H4 (cell line): ENCODE measurements around the gene LHCGR. TPM values are rescaled to one million over a fixed set of nuclear protein-coding genes. Genes with fewer than 3 reads are reported as not detected.
A peak's percentile ranks its signal among the peaks of the same experiment; 100 is the strongest.
"Not testable (repeated sequence)": the region's sequence is repeated elsewhere in the genome, so short reads cannot be mapped to it uniquely, and the experiment has no call there.

Experiments
- DNase-seq: peaks from one replicate; pipeline ENCODE4 v3.0.0-alpha.2; 2015; ENCODE audit warnings: low spot score
- total RNA-seq: library from RNA; depleted of rRNA; stranded (reverse); fragments of >200 nt; shearing (Covaris generic); gene quantifications from 2 replicates; pipeline ENCODE4 v1.2.3, GENCODE V29; 2014; rRNA removed

Gene LHCGR
- total RNA-seq, 1 experiment from 2014 or later: not detected

DNA sequence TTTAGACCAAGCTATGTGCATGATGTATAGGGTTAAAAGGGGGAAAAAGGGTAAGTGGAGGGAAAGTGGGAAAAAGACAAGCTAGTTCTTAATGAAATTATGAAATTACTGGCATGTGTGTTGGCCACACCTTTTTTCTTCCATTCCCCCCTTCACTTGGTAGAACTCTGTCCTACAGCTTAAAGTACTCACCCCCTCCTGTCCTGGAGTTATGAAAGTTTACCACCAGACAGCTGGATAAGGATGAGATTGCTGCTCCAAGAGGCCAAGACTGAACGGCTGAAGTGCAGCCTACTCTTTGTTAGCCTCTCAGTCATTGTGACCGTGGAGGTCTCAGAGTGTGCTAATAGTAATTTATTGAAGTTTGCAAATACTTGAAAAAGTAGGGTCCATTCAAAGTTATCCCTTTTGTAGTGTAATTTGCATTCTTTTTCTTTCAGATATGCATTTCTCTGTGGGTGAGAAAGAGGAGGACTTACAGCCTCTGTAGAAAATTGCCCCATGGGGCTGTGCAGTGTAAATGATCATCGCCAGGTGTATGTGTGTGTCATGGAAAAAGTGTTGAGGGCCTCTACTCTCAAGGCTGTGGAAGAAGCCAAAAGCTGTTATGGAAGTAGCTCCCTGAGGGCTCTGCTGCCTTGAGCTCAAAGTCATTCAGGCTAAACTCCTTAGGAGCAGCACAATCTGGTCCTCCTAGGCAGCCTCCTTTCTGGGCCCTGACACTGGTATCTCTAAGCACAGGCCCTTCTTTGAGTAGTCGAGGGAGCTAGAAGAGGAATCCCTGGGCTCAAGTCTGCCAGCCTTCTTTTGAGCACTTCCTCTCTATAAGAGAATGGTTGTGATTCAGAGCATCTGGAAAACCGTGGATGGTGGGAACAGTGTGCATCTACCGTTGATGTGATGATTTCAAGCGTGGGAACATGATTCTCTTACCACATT lies 46.2 kb downstream of the LHCGR start:
- DNase-seq: no peak

DNA sequence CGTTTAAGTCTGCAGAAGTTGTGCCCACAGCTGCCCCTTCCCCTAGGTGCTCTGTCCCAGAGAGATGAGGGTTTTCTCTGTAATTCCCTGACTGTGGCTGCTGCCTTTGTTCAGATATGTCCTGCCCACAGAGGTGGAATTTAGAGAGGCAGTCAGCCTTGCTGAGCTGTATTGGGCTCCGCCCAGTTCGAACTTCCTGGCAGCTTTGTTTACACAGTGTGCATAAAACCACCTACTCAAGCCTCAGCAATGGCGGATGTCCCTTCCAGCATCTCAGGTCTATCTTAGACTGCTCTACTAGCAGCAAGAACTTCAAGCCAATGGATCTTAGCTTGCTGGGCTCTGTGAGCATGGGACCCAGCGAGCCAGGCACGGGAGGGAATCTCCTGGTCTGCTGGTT lies 48.1 kb downstream of the LHCGR start:
- DNase-seq: peak; percentile 69

DNA sequence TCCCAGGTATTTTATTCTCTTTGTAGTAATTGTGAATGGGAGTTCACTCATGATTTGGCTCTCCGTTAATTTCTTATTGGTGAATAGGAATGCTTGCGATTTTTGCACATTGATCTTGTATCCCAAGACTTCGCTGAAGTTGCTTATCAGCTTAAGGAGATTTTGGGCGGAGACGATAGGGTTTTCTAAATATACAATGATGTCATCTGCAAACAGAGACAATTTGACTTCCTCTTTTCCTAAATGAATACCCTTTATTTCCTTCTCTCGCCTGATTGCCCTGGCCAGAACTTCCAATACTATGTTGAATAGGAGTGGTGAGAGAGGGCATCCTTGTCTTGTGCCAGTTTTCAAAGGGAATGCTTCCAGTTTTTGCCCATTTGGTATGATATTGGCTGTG lies 51.9 kb downstream of the LHCGR start:
- not testable (repeated sequence) for DNase-seq

DNA sequence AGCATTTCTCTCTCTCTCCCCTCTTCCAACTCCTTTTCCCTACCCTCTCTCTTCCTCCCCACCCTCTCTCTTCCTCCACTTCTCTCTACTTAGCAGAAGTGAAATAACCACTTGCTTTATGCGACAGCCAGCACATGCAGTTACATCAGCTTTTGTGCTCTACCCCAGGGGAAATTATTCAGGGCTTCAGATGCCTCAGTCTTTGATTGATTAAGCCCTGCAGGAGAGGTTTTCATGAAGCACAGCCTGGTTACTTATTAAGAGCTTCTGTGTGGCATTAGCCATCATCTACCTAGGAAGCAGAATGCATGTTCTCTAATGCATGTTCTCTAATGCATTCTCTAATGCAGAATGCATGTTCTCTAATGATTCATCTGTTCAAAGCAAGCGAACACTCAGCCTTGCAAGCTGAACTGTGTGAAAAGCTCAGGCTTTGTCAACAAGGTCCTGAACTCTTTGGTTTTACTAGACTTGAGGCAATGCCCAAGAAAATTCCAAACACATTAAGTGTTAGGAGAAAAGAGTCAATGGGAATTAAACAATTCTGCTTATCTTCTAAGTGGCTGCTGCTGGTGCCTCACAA lies 56.1 kb downstream of the LHCGR start:
- DNase-seq: no peak

DNA sequence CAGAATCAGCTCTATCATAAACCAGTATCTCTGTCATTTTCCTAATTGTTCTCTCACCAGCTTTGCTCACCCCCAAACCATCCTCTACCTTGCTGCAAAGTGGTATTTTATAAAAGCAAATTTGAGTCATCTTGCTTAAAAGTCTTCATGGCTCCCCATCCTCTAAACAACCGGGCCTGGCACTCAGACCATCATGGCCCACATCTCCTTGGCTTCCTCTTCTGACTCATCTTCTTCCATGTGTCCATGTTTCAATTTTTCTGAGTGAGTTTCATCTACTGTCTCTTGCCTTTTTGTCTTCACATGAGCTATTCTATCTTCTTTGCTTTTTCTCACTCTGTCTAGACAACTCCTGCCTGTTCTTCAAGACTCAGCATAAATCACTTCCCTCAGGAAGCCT lies 58.6 kb downstream of the LHCGR start:
- DNase-seq: no peak

DNA sequence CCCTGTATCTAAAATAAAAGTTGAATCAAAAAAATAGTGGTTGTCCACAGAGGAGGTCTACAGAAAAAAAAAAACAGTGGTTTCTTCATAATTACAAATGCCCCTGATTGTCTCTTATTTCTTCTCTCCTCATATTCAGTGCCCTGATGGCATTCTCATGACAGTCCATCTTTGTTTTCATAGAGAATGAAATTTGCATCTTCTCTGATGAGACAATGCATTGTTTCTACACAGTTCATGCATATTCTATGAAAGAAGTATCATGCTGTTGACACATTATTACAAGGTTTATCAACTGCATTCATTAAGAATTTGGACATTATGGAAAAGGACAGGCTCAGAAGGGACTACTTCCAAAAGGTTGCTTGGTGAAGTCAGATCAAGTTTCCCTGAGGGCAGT lies 59.5 kb downstream of the LHCGR start:
- no peak for DNase-seq

DNA sequence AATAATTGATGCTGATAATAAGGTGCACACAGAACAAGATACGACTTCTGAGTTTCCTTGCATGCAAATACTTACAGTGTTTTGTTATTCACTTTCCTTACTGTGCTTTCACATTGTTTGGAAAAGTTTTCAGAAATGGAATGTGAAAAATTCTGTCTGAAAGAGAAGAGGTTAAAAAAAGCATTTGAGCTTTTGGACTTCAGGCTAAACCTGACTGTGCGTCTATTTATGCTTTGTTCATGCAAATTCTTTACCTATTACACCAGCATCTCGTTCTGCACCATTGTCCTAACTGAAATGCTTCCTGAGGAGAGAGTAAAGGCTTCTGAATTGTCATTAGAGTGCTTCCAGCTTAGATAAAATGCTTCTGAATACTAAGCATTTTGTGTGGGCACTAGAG lies 61.4 kb downstream of the LHCGR start:
- DNase-seq: no peak

DNA sequence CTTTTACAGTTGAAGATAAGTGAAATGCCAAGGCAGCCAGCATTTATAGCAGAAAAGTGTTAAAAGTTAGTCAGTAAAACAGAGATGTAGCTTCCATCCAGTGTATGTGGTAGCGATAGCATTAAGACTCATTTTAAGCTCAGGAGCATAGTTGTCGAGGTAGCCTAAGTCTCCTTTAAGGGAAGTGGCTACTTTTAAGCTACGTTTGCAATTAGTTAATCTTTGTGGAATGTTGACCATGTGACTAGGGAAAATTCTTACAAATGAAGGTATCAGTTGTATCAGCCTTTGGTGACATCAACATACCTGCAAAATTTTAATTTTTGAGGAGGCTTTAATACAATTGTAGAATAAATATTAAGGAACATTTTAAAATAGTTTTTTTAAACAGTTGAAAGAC lies 61.9 kb downstream of the LHCGR start:
- no peak for DNase-seq

DNA sequence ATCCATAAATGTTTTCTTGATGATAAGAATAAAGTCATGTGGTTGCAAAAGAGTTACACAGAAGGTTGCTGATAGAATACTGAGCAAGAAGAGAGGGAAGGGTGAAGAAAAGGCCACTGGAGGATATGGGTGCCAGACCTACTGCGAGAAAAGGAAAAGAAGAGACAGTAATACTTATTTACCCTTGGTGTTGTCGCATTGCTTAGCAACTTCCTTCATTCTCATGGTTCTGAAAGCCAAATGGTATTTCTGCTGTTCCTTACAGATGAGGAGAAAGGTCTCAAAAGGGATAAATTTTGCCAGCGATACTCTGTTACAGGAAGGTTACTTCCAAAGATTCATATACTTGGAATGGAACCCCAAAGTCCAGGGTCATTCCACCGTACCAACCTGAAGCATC lies 62.5 kb downstream of the LHCGR start:
- no peak for DNase-seq

DNA sequence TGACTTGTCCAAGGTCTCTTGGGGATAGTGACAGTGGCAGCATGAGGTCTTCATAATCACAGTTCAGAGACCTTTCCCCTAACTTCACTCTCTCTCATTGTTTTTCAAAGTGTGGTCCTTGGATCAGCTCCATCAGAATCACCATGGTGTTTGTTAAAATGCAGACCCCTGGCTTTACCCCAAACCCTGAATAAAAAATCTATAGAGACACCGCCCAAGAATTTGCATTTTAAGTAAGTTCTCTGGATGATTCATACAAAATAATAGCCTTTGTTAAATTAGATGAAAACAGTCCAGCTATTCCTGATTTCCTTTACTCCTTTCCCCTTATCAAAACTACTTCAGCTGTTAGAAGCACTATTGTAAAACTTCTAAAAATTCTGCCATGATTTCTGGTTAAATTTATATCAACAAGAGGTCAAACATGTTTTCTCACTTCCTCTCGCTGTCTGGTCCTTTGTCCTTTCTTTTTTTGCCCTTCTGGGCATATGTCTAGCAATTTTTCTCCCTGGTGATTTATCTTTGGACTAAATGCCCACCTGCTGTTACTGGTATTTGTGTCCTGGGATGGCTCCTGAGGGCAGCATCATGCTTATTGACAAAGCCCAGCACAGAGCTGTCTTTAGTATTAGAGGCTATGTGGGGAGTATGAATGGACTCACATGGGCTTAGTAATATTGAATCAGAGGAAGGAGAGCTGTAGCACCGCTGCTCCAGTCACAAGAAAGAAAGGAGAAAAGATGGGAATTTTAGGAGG lies 63.4 kb downstream of the LHCGR start:
- DNase-seq: no peak

DNA sequence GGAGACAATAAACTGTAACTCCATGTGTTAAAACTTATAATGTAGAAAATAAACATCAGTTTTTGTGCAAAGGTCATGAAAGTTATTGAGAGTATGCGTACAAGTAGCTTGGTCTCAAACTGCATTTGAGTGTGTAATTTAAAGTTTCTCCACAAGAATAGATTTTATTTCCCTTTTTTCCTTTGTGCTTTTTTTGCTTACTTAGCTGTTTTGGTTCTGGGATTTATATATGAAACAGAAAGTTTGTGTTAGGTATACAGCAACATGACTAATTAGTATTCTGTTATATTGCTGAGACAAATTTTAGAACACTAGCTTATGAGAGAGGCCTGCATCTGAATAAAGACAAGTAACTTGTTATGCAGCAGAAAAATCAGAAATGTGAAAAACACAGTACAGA lies 70.4 kb downstream of the LHCGR start:
- DNase-seq: no peak

DNA sequence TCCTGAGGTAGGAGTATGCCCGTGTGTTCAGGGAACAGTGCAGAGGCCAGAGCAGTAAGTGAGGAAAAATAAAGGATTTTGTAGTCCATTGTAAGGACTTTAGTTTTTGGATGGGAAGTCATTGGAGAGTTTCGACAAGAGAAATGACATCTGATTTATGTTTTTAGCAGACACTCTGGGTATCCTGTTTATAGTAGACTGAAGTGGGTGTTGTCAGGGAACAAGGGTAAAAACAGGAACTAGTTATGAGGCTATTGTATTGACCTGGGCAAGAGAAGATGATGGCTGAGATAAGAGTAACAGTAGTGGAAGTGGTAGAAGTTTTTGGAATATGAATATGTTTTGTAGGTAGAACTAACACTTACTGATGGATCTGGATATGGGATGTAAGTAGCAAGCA lies 78.1 kb downstream of the LHCGR start:
- no peak for DNase-seq

DNA sequence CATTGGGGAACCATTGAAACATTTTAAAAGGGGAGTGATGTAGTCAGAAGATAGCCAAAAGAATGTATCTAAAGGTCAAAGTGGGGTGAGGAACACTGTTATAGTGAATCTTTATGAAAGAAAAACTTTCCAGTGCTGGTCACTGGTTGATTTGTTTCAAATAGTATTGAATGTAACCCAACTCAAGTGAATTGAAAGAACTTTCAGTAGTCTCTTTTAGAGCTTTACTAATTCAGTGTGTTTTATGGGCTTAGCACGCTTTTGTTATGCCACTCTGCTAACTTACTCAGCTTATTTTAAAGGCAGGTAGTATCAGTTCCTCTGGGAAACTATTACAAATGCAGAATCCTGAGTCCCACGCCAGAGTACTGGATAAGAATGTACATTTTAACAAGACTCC lies 80.6 kb downstream of the LHCGR start:
- no peak for DNase-seq

DNA sequence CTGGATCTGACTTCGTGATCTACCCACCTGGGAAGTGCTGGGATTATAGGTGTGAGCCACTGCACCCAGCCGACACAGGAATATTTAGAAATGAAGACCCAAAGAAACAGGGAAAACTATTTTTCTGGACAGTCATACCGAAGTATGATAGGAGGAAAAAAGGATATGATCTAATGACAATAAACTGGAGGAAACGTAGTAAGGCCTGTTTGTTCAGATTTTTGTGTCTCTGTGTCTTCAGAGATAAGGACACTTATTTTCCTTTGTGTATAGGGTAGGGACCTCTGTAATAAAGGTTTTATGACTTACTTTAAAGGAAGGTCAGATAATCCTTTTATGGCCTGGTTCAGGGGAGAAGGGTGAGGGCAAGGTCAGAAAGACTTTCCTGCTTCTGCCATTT lies 81.9 kb downstream of the LHCGR start:
- no peak for DNase-seq

DNA sequence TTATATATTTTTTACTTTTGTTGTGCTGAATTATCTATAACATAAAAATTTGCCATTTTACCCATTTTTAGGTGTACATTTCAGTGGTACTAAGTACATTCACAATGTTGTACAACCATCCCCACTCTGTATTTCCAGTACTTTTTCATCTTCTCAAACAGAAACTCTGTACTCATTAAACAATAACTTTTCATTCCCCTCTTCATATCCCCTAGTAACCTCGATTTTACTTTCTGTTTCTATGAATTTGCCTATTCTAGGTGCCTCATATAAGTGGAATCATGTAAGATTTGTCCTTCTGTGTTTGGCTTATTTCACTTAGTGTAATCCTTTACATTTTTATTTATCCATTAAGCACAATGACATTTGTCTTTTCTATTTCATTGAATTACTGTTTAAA lies 86.5 kb downstream of the LHCGR start:
- DNase-seq: no peak

DNA sequence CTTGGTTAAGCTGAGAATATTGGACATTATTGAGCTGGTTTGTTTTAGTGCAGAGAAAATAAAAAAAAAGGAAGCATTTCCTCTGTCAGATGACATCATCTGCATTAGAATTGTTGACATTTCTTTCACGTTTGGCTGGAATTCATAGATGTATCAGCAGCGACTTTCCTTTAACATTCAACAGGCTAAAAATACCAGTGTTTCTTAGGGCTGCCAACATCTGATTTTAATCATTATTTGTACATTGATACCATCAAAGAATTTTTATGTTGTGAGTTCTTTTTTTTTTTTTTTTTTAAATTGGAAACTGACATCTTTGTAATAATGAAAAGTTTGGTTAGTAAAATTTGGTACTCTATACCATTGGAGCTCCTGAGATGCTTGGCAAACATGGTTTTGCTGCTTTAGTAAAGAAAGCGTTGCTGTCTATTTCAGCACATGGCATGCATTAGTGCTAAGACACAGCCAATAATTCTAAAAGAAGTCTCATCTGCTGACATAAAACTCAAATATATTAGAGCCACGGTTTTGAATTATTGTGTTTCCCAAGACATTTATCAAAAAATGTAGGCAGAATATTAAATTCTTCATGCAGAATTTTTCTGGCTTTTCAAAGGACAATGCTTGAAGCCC lies 104.2 kb downstream of the LHCGR start:
- peak; percentile 6 for DNase-seq

DNA sequence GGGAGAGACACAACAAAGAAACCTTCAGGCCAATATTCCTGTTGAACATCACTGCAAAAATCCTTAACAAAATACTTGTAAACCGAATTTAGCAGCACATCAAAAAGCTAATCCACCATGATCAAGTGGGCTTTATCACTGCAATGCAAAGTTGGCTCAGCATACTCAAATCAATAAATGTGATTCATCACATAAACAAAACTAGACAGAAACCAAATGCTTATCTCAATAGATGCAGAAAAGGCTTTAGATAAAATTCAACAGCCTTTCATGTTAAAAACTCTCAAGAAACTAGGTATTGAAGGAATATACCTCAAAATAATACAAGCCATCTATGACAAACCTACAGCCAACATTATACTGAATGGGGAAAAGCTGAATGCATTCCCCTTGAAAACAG lies 117.3 kb downstream of the LHCGR start:
- no peak for DNase-seq

Other genes with a start within 250 kb of the LHCGR start
- gene STON1, start 225.6 kb downstream of the LHCGR start, total RNA-seq: 5.8 and 6.1 TPM in 2 replicates
- gene GTF2A1L, start 137.9 kb downstream of the LHCGR start, total RNA-seq: 0.60 TPM in 1 of 2 replicates, not detected in the other